PC-3 (cell line): ENCODE measurements around the gene DIAPH3. TPM values are rescaled to one million over a fixed set of nuclear protein-coding genes. Genes with fewer than 3 reads are reported as not detected.
"Not testable (repeated sequence)": the region's sequence is repeated elsewhere in the genome, so short reads cannot be mapped to it uniquely, and the experiment has no call there.

Source experiments
- ATAC-seq: fragments of 200-7000 bp; cut with Tn5 transposase; 2 replicates; pipeline ENCODE4 v1.9.1; 2020; ENCODE audit warnings: mild to moderate bottlenecking, moderate library complexity
- BruUV-seq: library from RNA; stranded (reverse); fragments of 400-500 nt; replicated peaks from 2 replicates; lab custom pipeline; 2021; lab: Mats Ljungman, UMichigan
- CTCF ChIA-PET: fragments of 300-600 bp; sonication (Branson Sonifier 250); formaldehyde crosslinking; loops from one replicate; lab custom pipeline; 2022; ENCODE audit warnings: antibody characterized with exemption; lab: Charles Lee
- POLR2A ChIA-PET: fragments of 300-600 bp; sonication (Branson Sonifier 250); formaldehyde crosslinking; loops from one replicate; lab custom pipeline; 2022; ENCODE audit warnings: antibody characterized with exemption; ENCODE audit not compliant: unreplicated experiment; lab: Charles Lee
- DNase-seq: peaks from one replicate; pipeline ENCODE4 v3.0.0-alpha.2; 2015
- H2AFZ ChIP-seq: fragments of 300-600 bp; sonication (generic); 2 replicates; pipeline ENCODE4 v1.6.0; 2016; ENCODE audit warnings: antibody characterized with exemption, low read length
- H3F3A ChIP-seq: fragments of 300-600 bp; sonication (generic); one replicate; pipeline ENCODE4 v1.6.0; 2017; ENCODE audit warnings: antibody characterized with exemption, low read length, control low read depth, mild to moderate bottlenecking; ENCODE audit not compliant: unreplicated experiment
- H3K27ac ChIP-seq: fragments of 300-600 bp; sonication (generic); 2 replicates; pipeline ENCODE4 v1.5.1; 2016; ENCODE audit warnings: mild to moderate bottlenecking, low read length
- H3K27me3 ChIP-seq: fragments of 300-600 bp; sonication (generic); 2 replicates; pipeline ENCODE4 v1.6.1; 2016; ENCODE audit warnings: low read length, mixed read lengths
- H3K36me3 ChIP-seq: fragments of 300-600 bp; sonication (generic); 2 replicates; pipeline ENCODE4 v1.6.1; 2016; ENCODE audit warnings: low read depth, mixed run types, low read length, mixed read lengths
- H3K4me1 ChIP-seq: fragments of 300-600 bp; sonication (generic); 2 replicates; pipeline ENCODE4 v1.5.1; 2016; ENCODE audit warnings: low read length; ENCODE audit not compliant: insufficient read depth
- H3K4me2 ChIP-seq: fragments of 300-600 bp; sonication (generic); 2 replicates; pipeline ENCODE4 v1.6.0; 2016; ENCODE audit warnings: low read length
- H3K4me3 ChIP-seq: fragments of 300-600 bp; sonication (generic); 2 replicates; pipeline ENCODE4 v1.5.1; 2016; ENCODE audit warnings: mild to moderate bottlenecking, low read length, mixed read lengths
- H3K79me2 ChIP-seq: fragments of 300-600 bp; sonication (generic); 2 replicates; pipeline ENCODE4 v1.6.1; 2017; ENCODE audit warnings: low read length, mixed read lengths
- H3K9ac ChIP-seq: fragments of 300-600 bp; sonication (generic); 2 replicates; pipeline ENCODE4 v1.6.0; 2016; ENCODE audit warnings: mild to moderate bottlenecking, low read length
- H3K9me2 ChIP-seq: fragments of 300-600 bp; sonication (generic); replicated peaks from 2 replicates; pipeline ENCODE4 v1.6.1; 2016; ENCODE audit warnings: mixed run types, low read length, mixed read lengths
- H3K9me3 ChIP-seq: fragments of 300-600 bp; sonication (generic); 2 replicates; pipeline ENCODE4 v1.6.1; 2016; ENCODE audit warnings: low read length, mixed read lengths
- H4K20me1 ChIP-seq: fragments of 300-600 bp; sonication (generic); 2 replicates; pipeline ENCODE4 v1.6.1; 2016; ENCODE audit warnings: low read length, mixed read lengths
- CTCF ChIP-seq: fragments of 300-600 bp; sonication (generic); conservative IDR thresholded peaks from 2 replicates; pipeline ENCODE4 v1.5.1; 2017; ENCODE audit warnings: antibody characterized with exemption, low read depth, mild to moderate bottlenecking, low read length
- EZH2 ChIP-seq: fragments of 300-600 bp; sonication (generic); IDR thresholded peaks from one replicate; pipeline ENCODE4 v1.6.1; 2017; ENCODE audit warnings: antibody characterized with exemption, mild to moderate bottlenecking, low read length; ENCODE audit not compliant: unreplicated experiment
- EZH2phosphoT487 ChIP-seq: fragments of 300-600 bp; sonication (generic); IDR thresholded peaks from 2 replicates; pipeline ENCODE4 v1.6.1; 2018; ENCODE audit warnings: mild to moderate bottlenecking, antibody characterized with exemption, low read length, borderline replicate concordance
- intact Hi-C: fragments of 100-400 bp; cut with micrococcal nuclease; formaldehyde crosslinking; loops from 2 replicates; pipeline ENCODE4 v1.9.0; 2023
- total RNA-seq: library from RNA; depleted of rRNA; stranded (reverse); fragments of >200 nt; gene quantifications from 2 replicates; pipeline ENCODE4 v1.2.3, GENCODE V29; 2014

The DIAPH3 gene
- total RNA-seq, 1 experiment from 2014 or later = 7.6 TPM

GRCh38 chr13:60090574-60090973 lies 73.2 kb downstream of the DIAPH3 start:
- DNase-seq (no peak), ATAC-seq (no peak)
- Histone ChIP-seq H2AFZ (no peak overlapping the region), H3K4me3 (no peak overlapping the region), H3F3A (no peaks in the 10 kb centered on the region), H3K4me2 (no peak overlapping the region), H4K20me1 (no peaks in the 10 kb centered on the region; the same call in 1 of the 2 replicates), H3K9me2 (no peaks in the 10 kb centered on the region), H3K27me3 (no peaks in the 10 kb centered on the region), H3K4me1 (no peaks in the 10 kb centered on the region), H3K9ac (no peak overlapping the region), H3K9me3 (no peaks in the 10 kb centered on the region), H3K27ac (no peak overlapping the region), H3K79me2 (no peaks in the 10 kb centered on the region), H3K36me3 (no peaks in the 10 kb centered on the region)
- TF ChIP-seq CTCF (no peak), EZH2 (no peak), EZH2phosphoT487 (no peak)
- POLR2A ChIA-PET = no interaction called here
- no TSS peak for BruUV-seq
- CTCF ChIA-PET = no interaction called here
- intact Hi-C loops = no loop called here

- H3K79me2 ChIP-seq, H3K4me2 ChIP-seq, H3K4me1 ChIP-seq, H3K4me3 ChIP-seq, POLR2A ChIA-PET, ATAC-seq, intact Hi-C loops, H3K9ac ChIP-seq, H3K27ac ChIP-seq, H2AFZ ChIP-seq, H3K9me3 ChIP-seq, CTCF ChIA-PET, BruUV-seq, H4K20me1 ChIP-seq, H3K36me3 ChIP-seq, H3K9me2 ChIP-seq, DNase-seq, H3K27me3 ChIP-seq, H3F3A ChIP-seq: not testable (repeated sequence)
Observed at GRCh38 chr13:60083780-60084179, 79.9 kb downstream of the DIAPH3 start.

- BruUV-seq = no TSS peak
- H3K4me3 ChIP-seq = no peak overlapping the region
- ChIA-PET POLR2A (no interaction called here), CTCF (no interaction called here)
- H3K4me1 ChIP-seq = no peaks in the 10 kb centered on the region
- no peaks in the 10 kb centered on the region for H3K9me2 ChIP-seq
- no peak for ATAC-seq
- H2AFZ ChIP-seq = no peak overlapping the region
- no peaks in the 10 kb centered on the region for H3K27me3 ChIP-seq
- TF ChIP-seq EZH2phosphoT487 = no peak
- no peak for TF ChIP-seq EZH2
- TF ChIP-seq CTCF = no peak
- no peaks in the 10 kb centered on the region for H3F3A ChIP-seq
- H3K27ac ChIP-seq = no peak overlapping the region
- intact Hi-C loops = no loop called here
- no peak for DNase-seq
- H3K4me2 ChIP-seq = no peak overlapping the region
- H3K36me3 ChIP-seq = no peaks in the 10 kb centered on the region
- no peaks in the 10 kb centered on the region for H3K79me2 ChIP-seq
- no peak overlapping the region for H3K9ac ChIP-seq
- no peaks in the 10 kb centered on the region for H4K20me1 ChIP-seq
- no peaks in the 10 kb centered on the region for H3K9me3 ChIP-seq
Observed at GRCh38 chr13:60080850-60081249, 82.9 kb downstream of the DIAPH3 start.
